GM23338 (cell line): Measurements from ENCODE around the gene CBFA2T2.

Experiments used
- CTCF ChIP-seq, 2 experiments: fragments of 200-600 bp in 1 of 2; sonication (generic) in 1 of 2; conservative IDR thresholded peaks; 2 replicates each; pipeline versions ENCODE4 v1.5.1 to v1.6.1; 2016 to 2017; ENCODE audit warnings: antibody characterized with exemption in 2 of 2, low read depth in 2 of 2, mild to moderate bottlenecking in 2 of 2, moderate library complexity in 1 of 2
- ETS1 ChIP-seq: IDR thresholded peaks from 2 replicates; pipeline ENCODE4 v1.6.1; 2016; ENCODE audit warnings: antibody characterized with exemption
- EZH2 ChIP-seq: fragments of 200-600 bp; sonication (generic); IDR thresholded peaks from one replicate; pipeline ENCODE4 v1.8.0; 2017; ENCODE audit warnings: antibody characterized with exemption, mild to moderate bottlenecking, low read depth; ENCODE audit not compliant: unreplicated experiment
- EZH2phosphoT487 ChIP-seq: fragments of 200-600 bp; sonication (generic); IDR thresholded peaks from one replicate; pipeline ENCODE4 v1.8.1; 2018; ENCODE audit warnings: antibody characterized with exemption; ENCODE audit not compliant: unreplicated experiment
- NANOG ChIP-seq: IDR thresholded peaks from 2 replicates; pipeline ENCODE4 v1.6.1; 2016; ENCODE audit warnings: antibody characterized with exemption, borderline replicate concordance
- POLR2AphosphoS5 ChIP-seq: IDR thresholded peaks from 2 replicates; pipeline ENCODE4 v1.6.1; 2016; ENCODE audit warnings: antibody characterized with exemption, low read depth
- REST ChIP-seq: IDR thresholded peaks from one replicate; pipeline ENCODE4 v1.6.1; 2018; ENCODE audit warnings: antibody characterized with exemption; ENCODE audit not compliant: unreplicated experiment
- ZNF462 ChIP-seq: fragments of 250-450 bp; sonication (Bioruptor Pico); IDR thresholded peaks from 2 replicates; pipeline ENCODE4 v1.5.0; 2020; ENCODE audit warnings: mild to moderate bottlenecking, moderate library complexity

GRCh38 chr20:33443512-33444239, 46.2 kb upstream of the CBFA2T2 start, which contains the start of gene SNTA1:
- TF ChIP-seq REST (no peak), ZNF462 (CRISPR knock-in tag) (no peak), CTCF (conservative IDR thresholded peaks at IDR 0.05; ENCODE audit: low read depth in 2 of 2) (no peak), POLR2AphosphoS5 (0 out of 2 replicates have a peak, but pooled peaks have one; percentile 29), EZH2 (no peak), EZH2phosphoT487 (no peak), ETS1 (no peak), NANOG (no peak)
